ENCODE measurements around the gene COQ7.
A peak's percentile ranks its signal among the peaks of the same experiment; 100 is the strongest.

Gene COQ7

DNA sequence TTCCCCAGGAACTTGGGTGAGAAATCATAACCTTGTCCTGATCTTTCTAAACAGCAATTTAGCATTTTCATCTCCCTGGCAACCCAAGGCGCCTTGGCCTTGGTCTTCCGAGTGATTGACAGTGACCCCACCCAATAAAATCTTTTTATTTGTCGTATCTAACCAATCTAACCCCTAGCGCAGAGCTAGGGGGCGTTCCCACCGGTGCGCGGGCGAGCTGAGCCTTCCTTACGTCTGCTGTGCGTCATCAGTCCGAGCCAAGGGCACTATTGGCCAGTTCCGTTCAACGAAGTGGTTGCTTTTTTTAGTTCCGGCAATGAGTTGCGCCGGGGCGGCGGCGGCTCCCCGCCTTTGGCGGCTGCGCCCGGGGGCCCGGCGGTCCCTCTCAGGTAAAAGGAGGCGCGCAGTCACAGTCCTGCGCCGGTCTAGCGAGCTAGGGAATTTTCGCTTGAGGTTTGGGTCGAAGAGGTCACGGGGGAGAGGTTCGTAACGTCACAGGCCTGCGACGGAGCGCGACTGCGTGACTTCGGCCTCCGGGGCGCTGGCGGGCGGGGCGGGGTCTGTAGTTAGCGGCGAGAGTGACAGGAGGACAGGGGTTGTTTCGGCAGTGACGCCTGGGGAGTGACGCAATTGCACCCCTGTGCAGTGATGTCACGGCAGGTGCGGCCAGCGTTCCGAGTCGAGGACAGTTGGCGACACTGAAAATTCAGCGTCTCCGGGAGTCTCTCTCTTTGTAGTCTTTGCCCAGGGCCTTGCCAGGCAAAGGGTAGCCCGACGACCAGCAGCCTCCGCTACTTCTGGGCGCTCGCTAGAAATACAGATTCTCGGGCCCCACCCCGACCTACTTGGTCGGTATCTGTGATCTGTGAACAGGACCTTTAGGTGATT lies at the start of gene COQ7:
COQ7 (plus strand) TSS at position 266 of the 888 bp plus-strand sequence; CDS start at position 317, 51 bp downstream.
- DNase-seq = peak; percentile 100

DNA sequence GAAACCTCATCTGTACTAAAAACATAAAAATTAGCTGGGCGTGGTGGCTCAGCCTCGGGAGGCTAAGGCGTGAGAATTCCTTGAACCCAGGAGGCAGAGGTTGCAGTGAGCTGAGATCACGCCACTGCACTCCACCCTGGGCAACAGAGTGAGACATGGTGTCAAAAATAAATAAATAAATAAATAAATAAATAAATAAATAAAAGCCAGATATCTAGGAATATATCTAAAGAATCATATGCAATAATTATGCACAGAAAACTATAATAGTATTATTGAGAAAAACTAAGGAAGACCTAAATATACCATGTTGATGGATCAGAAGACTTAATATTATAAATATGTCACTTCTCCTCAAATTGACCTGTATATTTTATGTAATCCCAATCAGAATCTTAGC lies 46.7 kb upstream of the COQ7 start:
- no peak for DNase-seq

DNA sequence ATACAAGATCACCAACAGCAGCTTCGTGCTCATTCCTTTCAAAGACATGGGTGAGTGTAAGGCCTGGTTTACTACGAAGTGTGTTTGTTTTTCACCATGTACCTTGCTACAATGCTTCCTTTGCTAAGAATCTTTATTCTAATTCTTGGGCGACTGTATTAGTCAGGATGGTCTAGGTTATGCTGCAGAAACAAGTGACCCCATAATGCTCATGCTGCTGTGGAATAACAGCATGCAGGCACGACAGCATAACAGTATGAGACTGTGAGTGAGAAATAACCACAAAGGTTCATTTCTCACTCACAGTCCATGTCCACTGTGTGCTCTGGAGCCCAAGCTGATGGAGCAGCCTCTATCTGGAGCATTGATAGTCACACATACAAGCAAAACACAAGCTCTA lies 45.7 kb upstream of the COQ7 start:
- DNase-seq = no peak

DNA sequence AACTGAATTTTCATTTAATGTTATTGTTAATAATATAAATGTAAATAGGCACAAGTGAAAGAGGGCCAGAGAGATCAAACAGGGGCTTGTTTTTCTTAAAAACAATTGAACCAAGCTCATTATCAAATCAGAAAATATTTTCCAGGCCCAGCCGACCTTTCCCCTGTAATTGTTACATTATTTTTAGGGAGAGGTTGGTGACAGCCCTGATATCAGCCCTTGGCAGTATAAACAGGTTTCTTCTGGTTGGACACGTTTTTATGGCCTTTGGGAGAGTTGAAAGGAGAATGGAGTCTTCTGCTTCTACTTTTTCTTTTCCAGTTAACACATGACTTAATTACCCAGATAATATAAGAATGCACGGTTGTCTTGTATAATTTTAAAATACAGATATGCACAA lies 40.0 kb upstream of the COQ7 start:
- no peak for DNase-seq

DNA sequence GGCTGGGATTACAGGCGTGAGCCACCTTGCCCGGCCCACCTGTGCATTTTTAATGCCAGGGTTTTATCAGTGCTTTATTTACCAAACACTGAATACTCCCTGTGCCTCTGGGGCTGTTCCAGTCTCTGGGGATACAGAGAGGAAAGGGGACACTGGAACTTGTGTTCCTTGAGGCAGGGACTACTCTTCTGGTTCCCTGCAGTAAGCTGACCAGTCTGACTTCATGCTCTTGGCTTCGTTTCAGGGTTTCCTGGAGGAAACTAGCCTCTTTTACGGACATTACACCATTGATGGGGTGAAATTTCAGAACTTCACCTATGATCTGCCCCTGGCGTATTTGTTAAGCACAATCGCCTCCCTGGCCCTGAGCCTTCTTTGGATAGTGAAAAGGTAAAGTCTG lies 37.4 kb upstream of the COQ7 start:
- no peak for DNase-seq

DNA sequence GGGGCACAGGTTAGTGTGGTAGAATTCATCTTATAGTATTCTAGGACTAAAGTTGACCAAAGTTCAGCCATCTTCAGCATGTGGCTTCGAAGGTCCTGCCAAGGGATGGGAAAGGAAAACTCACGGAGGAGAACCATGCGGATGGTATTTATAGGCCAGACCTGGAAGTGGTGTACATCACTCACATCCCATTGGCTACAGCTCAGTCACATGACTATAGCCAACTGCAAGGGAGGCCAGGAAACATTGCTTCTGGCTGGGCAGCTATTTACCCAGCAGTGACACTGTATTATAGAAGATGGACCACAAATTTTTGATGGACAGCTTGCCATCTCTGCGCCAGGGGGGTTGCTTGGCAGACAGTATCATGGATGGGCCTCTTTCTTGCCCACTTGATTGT lies 35.7 kb upstream of the COQ7 start:
- DNase-seq = no peak

DNA sequence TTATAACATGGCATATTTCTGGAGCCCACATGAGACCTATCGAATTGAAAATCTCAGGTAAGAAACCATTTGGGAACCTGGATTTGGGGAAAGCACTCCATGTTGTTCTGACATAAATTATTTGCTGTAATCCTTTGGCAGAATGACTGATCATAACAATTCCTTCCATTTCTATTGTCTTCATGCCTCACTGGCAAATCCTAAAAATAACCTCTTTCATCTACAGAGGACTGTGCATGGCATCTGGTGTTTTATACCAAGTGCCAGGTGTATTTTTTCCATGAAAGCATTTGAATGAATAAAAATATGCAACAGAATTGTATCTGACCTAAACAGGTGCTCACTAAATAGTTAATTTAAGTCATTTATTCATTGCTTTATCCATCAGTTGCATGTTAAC lies 33.7 kb upstream of the COQ7 start:
- DNase-seq = no peak

DNA sequence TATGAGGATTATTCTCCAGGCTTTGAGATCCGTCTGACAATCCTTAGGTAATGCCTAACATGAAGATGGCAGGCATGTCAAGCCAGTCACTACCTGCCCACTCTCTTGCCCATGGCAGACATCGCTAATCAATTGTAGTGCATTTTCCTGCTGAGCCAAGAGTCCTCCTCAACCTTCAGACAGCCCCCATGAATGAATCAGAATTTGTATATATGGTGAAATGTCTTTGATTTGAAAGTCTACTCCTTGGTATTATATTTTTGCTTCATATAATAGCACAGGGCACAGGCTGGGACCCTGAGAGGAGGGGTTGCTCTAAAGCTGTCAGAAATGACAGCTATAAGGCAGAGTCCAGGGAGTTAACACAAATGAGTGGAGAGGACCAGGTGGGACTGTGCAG lies 27.0 kb upstream of the COQ7 start:
- no peak for DNase-seq

DNA sequence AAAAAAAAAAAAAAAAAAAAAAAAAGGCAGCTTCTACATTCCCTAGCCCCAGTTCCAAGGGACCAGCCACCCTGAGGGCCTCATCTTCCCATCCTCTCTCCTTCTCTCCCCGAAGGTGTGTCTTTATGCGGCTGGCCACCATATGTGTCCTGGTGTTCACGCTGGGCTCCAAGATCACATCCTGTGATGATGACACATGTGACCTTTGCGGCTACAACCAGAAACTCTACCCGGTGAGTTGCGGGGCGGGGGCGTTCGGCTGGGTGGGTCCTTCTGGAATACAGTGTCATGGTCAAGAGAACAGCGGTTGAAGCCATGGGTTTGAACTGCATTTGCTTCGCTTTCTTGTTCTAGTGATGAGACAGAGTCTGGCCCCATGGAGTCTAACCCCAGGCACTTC lies 22.6 kb upstream of the COQ7 start:
- no peak for DNase-seq

DNA sequence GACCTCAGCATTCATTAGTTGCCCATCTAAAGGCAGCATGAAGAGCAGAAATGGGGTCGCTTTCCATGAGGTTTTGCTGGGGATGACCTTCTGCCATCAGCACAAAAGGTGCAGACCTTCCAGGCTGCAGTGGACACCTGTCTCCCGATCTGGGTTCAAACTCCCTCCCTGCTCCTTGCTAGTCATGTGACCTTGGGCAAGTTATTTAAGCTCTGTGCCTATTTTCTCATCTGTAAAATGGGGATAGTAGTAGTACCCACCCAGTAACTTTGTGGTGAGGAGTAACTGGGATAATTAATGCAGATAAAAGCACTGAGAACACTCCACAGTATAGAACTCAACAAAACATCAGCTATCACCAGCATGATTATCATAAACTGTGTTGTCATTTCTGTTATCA lies 21.4 kb upstream of the COQ7 start:
- no peak for DNase-seq

DNA sequence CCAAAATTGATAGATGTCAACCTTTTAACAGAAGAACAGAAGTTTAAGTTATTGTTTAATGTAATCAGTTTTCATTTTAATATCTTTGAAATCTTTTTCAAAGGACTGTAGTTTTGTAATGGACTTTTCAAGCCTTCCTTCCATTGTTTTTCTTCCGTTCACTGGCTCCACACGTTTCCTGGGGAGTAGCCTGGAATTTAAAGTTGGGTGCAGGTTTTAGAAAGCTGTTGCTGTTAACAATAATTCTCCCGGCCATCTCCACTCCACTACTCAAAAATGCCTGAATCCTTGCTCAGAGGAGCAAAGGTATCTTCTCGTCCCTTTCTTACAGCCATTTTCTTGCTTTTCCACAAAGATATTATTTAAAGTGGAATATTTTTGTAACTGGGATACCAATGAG lies 4.7 kb upstream of the COQ7 start:
- no peak for DNase-seq

DNA sequence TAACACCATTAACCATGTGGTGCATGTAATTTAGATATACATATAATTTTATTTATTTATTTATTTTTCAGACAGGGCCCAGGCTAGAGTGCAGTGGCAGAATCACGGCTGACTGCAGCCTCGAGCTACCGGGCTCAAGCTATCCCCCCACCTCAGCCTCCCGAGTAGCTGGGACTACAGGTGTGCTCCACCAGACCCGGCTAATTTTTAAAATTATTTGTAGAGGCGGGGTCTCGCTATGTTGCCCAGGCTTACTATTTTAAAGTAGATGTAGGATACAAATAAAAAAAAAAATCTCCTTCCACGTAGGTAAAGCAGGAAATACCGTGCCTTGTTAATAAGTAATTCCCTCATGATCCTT lies 446 bp upstream of the COQ7 start:
- DNase-seq = no peak

DNA sequence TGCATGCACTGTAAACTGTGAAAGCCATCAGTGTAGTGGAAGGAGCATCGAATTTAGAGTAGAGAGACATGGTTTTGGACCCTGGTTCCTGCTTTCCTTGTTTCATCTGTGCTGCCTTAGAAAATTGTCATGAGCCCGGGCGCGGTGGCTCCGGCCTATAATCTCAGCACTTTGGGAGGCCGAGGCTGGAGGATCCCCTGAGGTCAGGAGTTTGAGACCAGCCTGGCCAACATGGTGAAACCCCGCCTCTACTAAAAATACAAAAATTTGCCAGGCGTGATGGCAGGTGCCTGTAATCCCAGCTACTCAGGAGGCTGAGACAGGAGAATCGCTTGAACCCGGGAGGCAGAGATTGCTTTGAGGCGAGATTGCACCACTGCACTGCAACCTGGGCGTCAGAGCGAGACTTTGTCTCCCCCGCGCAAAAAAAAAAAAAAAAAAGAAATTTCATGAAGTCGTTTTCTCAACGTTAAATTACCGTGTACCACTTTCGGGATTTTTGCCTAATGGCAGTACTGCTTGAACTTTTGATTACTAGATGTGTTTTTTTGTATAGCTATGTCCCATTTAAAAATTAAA lies 912 bp downstream of the COQ7 start:
- DNase-seq = no peak

DNA sequence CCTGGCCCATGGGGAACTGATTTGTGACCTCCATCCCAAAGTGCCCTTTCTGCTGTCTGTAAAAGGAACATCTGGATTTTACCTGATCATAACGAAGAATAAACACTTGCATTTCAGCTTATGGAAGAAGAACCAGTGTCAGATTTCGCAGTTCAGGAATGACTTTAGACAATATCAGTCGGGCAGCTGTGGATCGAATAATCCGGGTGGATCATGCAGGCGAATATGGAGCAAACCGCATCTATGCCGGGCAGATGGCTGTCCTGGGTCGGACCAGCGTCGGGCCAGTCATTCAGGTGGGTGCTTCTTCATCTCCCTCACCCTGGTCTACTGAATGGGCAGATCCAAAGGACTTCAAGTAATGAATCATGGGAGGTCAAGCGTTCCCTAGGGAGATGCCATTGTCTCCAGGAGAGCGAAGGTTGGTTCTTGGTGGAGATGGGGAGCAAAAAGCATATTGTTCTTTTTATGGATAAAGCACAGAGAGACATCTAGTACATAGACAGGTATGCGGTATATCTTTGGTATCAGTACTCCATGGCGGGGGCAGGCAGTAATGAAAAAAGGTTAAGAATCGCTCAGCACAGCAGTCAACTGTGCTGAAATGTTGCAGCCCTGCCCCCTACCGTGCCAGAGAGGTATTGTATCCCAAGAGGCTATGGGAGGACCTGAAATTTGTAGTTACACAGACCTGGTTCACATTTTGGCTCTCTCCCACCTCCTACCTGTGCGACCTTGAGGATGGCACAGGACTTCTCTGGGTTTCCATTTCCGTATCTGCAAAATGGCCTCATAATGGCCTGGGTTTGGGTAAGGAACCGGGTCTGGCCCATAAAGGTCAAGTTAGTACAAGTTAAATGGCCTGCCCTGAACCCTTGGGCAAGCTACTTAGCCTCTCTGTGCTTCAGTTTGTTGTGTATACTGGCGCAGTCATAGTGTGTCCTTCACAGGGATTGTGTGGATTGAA lies 4.7 kb downstream of the COQ7 start:
- peak; percentile 54 for DNase-seq

DNA sequence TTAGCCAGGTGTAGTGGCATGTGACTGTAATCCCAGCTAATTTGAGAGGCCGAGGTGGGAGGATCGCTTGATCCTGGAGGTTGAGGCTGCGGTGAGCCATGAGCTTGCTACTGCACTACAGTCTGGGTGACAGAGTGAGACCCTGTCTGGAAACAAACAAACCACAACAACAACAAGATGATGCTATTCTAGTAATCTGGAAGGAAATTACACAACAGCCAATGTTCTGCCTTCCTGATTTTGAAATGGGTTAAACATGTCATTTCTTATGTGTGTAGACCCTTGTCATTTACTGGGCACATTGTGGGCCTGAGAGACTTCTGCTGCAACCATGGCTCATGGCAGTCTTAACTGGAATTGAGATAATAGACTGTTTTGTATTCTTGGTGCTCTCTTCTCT lies 5.9 kb downstream of the COQ7 start:
- DNase-seq = no peak

DNA sequence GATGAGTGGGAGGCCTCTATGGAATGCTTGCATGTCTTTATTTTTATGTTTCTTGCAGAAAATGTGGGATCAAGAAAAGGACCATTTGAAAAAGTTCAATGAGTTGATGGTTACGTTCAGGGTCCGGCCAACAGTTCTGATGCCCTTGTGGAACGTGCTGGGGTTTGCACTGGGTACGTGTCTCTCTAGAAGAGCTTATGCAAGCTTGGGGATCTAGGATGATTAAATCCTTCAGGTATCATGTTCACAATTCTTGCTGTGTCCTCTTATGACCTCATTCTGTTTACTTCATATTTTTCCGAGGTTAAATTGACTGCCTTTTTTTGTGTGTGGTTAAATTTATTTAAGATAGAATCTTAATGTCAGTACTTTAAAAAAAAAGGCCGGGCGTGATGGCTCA lies 6.4 kb downstream of the COQ7 start:
- no peak for DNase-seq

DNA sequence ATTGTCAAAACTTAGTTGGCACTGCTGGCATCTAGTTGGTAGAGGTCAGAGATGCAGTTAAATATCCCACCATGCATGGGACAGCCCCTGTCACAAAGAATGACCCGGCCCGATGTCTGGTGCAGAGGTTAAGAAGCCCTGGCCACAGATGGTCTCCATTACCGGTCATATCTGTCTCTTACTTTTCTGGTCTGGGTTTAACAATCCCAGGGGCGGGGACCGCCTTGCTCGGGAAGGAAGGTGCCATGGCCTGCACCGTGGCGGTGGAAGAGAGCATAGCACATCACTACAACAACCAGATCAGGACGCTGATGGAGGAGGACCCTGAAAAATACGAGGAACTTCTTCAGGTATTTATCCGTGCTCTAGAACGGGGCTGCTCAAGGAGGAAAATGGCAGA lies 8.1 kb downstream of the COQ7 start:
- DNase-seq = no peak

DNA sequence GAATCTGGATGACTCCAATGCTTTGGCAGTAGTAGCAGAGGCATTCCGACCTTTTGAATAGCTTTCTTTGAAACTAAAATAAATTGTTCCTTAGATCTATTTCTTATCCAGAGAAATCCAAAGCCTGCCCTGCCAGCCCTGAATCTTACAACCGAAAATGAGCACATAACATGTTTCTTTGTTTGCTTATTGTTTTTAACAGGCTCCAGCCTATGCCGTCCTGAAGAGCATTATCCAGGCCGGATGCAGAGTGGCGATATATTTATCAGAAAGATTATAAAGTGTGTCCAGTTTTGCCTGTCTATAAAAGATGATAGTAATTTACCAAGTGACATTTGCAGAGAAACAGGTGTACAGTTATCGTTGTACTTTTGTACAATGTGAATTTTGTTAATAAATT lies 10.5 kb downstream of the COQ7 start:
- DNase-seq = no peak

DNA sequence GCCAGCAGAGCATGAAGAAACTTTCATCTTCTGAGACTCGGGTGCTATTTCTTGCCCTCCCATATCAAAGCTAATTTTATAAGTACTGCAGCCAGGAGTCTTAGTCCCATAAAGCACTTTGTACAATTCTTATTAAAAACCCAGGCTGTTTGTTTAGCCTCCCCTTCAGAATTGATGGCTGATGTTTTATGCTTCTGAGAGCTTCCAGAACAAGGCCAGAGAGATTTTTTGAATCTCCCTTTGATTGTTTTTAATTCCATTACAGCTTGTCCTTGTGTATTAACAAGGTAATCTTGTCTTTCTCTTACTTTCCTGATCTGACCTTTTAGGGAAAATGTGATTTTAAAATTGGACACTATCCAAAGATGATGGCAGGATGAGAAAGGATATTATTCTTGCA lies 16.3 kb downstream of the COQ7 start:
- DNase-seq = no peak

DNA sequence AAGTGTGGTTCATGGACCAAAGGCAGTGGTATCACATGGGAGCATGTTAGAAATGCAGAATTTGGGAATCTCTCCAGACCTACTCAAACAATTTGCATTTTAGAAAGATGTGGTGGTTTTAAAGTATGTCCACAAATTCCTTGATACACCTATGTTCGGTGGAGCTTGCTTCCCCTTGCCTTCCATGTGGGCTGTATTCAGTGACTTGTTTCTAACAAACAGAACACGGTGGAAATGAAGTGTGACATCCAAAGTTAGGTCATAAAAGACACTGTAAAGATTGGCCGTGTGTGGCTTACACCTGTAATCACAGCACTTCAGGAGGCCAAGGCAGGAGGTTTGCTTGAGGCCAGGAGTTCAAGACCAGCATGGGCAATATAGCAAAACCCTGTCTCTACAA lies 16.7 kb downstream of the COQ7 start:
- no peak for DNase-seq

DNA sequence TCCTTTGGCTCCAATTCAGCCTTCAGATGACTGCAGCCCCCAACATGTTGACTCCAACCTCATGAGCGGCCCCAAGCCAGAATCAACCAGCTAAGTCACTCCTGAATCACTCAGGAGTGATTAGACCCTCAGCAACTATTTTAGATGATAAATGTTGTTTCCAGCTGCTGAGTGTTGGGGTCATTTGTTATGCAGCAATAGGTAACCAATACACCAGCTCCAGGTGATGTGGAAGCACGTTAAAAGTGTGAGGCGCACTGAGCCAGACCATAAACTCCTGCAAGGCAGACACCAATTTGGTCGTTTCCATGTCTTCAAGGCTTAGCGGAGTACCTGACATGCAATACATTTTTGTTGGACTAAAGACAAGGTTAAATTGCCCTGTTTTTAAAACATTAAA lies 17.5 kb downstream of the COQ7 start:
- no peak for DNase-seq

DNA sequence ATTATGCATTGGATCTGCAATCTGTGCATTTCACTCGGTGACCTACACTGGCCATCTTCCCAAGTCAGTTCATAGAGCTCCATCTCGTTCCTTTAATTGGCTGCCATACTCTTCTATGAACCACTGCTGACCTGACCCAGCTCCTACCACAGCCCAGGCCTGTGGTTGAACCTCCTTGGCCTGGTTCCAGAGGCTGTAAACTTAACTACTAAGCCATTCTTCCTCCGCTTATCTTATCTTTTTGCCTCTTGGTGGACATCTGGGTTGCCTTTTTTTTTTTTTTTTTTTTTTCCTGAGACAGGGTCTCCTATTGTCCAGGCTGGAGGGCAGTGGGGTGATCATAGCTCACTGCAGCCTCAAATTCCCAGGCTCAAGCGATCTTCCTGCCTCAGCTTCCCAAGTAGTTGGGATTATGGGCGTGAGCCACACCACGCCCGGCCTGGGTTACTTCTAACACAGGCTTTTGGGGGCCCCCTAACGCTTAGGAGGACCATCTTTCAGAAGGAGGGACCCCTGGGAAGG lies 18.3 kb downstream of the COQ7 start:
- DNase-seq = no peak

All from CD4-positive, alpha-beta T cell treated with Interleukin-4 for 4 hours (primary cell).